Measurements from ENCODE around the gene PFDN4. TPM values are rescaled to one million over a fixed set of nuclear protein-coding genes. Genes with fewer than 3 reads are reported as not detected.
A peak's percentile ranks its signal among the peaks of the same experiment; 100 is the strongest.

The PFDN4 gene
- total RNA-seq, 6 donors from 2014 or later: 15.5 to 78.5 (median 23.9) TPM

DNA sequence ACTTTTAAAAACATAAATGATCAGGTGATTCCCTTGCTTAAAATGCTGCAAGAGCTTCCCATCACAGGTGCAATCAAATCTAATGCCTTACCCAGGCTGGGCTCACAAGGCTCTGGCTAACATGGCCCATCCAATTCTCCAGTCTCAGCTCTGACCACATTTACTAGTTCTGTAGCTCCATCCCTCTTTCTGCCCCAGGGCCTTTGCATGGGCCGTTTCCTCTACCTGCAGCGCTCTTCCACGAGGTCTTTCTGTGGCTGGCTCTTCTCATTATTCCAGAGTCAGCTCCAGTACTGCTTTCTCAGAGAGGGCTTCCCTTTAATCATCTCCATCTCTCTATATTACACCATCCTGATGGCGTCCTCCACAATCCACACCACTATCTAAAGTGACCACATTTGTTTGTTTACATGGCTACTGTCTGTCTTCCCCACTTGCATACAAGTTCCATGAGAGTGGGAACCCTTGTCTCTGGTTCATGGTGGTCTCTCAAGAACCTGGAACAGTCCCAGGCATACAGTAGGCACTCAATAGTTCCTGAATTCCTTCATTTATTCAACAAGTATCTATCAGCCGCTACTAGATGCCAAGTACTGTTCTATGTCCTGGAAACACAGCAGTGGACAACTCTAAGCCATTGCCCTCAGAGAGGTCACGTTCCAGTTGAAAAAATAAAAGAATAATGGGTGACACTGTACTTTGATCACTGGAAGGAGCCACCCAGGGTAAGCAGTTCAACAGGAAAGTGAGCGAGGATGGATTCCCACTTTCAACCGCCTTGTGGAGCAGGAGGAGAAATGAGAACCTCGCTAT, 46.7 kb upstream of the PFDN4 start:
- ATAC-seq (ENCODE audit: low FRiP score in 2 of 2): no peak
- H3K36me3 ChIP-seq: no peaks in the 10 kb centered on the region
- TF ChIP-seq POLR2AphosphoS5 (IDR thresholded peaks at IDR 0.05) (no peak), EP300 (IDR thresholded peaks at IDR 0.05) (no peak), POLR2A (IDR thresholded peaks at IDR 0.05) (no peak)
- TF ChIP-seq, protein P1, sequence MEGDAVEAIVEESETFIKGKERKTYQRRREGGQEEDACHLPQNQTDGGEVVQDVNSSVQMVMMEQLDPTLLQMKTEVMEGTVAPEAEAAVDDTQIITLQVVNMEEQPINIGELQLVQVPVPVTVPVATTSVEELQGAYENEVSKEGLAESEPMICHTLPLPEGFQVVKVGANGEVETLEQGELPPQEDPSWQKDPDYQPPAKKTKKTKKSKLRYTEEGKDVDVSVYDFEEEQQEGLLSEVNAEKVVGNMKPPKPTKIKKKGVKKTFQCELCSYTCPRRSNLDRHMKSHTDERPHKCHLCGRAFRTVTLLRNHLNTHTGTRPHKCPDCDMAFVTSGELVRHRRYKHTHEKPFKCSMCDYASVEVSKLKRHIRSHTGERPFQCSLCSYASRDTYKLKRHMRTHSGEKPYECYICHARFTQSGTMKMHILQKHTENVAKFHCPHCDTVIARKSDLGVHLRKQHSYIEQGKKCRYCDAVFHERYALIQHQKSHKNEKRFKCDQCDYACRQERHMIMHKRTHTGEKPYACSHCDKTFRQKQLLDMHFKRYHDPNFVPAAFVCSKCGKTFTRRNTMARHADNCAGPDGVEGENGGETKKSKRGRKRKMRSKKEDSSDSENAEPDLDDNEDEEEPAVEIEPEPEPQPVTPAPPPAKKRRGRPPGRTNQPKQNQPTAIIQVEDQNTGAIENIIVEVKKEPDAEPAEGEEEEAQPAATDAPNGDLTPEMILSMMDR (IDR thresholded peaks at IDR 0.05): no peak
- no peak for DNase-seq
- no peaks in the 10 kb centered on the region for H3K4me1 ChIP-seq
- no peak overlapping the region for H3K27ac ChIP-seq
- 77 to 85% methylated on average over 9 of the region's 9 CpGs for WGBS, 2 donors
- H3K4me3 ChIP-seq: no peak overlapping the region
- H3K9me3 ChIP-seq: no peaks in the 10 kb centered on the region
- no peaks in the 10 kb centered on the region for H3K27me3 ChIP-seq

DNA sequence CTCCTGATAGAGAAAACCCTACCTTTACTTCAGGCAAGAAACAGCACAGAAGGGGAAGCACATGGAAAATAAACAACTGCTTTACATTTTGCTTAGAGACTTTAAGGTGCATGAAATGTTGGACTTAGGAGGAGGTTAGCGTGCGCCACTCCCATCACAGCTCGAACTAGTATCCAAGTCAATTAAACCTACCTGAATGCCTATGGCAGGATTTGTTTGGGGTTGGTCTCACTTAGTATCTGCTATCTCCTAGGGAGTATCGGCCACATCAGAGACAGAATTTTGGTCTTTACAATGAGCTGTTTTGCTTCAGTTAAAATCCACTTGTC, 46.1 kb upstream of the PFDN4 start:
- no peaks in the 10 kb centered on the region for H3K9me3 ChIP-seq
- DNase-seq (no peak), ATAC-seq (ENCODE audit: low FRiP score in 2 of 2) (no peak)
- H3K4me3 ChIP-seq: no peak overlapping the region
- H3K36me3 ChIP-seq: no peaks in the 10 kb centered on the region
- no peaks in the 10 kb centered on the region for H3K4me1 ChIP-seq
- TF ChIP-seq, protein P1 (IDR thresholded peaks at IDR 0.05): no peak
- TF ChIP-seq POLR2A (IDR thresholded peaks at IDR 0.05): no peak
- no peak for TF ChIP-seq EP300 (IDR thresholded peaks at IDR 0.05)
- TF ChIP-seq POLR2AphosphoS5 (IDR thresholded peaks at IDR 0.05): no peak
- H3K27ac ChIP-seq: no peak overlapping the region
- H3K27me3 ChIP-seq: no peaks in the 10 kb centered on the region
- 90% methylated on average over 4 of the region's 4 CpGs for WGBS, 2 donors

DNA sequence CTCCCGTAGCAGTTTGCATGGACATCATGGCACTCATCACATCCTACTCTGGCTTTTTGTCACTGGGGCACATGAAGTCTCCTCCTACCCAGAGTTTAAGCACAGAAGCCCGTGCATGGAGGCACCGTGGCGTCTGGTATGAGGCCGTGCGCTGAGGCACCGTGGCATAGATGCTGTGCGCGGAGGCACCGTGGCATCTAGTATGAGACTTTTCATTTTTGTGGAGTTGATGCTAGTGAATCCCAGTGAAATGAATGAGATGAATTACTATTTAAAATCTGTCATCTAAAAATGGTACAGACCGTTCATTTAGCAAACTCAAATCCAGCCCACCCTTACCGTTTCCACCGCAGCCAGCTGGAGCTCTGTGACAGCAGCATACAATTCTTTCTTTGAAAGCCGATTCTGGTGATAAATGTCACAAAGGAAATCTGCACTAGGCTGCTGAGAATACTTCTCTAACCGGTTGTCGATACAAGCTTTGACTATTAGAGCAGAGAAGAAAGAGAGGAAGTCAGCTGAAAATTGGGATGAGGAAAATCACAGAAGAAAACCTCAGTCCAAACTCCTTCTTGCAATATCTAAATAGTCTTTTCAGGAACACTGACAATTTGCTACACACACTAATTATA, 45.4 kb upstream of the PFDN4 start:
- H3K36me3 ChIP-seq: no peaks in the 10 kb centered on the region
- H3K27me3 ChIP-seq: no peaks in the 10 kb centered on the region
- H3K27ac ChIP-seq: no peak overlapping the region
- ATAC-seq (ENCODE audit: low FRiP score in 2 of 2) (no peak), DNase-seq (peak in 1 of 2 donors; percentile 43)
- H3K9me3 ChIP-seq: no peaks in the 10 kb centered on the region
- no peaks in the 10 kb centered on the region for H3K4me1 ChIP-seq
- no peak overlapping the region for H3K4me3 ChIP-seq
- WGBS, 2 donors: 55 to 58% methylated on average over 16 of the region's 16 CpGs
- TF ChIP-seq POLR2A (IDR thresholded peaks at IDR 0.05) (no peak), EP300 (IDR thresholded peaks at IDR 0.05) (no peak), POLR2AphosphoS5 (IDR thresholded peaks at IDR 0.05) (no peak)
- TF ChIP-seq, protein P1 (IDR thresholded peaks at IDR 0.05): no peak

DNA sequence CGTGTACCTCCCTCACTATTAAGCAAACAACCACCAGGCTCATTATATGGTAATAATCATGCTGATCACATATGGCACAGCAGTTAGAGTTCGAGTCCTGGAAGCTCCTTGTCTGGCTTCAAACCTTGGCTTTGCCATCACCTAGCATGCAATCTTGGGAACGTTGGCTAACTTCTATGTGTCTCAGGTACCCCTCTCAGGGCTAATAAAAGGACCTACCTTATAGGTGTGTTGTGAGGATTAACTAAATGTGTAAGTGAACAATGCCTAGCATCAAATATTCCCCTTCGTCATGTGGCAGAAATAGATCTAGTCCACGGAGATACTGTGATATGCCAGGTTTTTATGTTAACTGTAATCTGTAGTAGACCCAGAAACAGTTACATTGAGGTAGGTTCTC, 44.5 kb upstream of the PFDN4 start:
- DNase-seq: no peak
- 78 to 87% methylated on average over 5 of the region's 5 CpGs for WGBS, 2 donors
- H3K27me3 ChIP-seq: no peaks in the 10 kb centered on the region
- no peaks in the 10 kb centered on the region for H3K4me1 ChIP-seq
- no peaks in the 10 kb centered on the region for H3K36me3 ChIP-seq
- H3K4me3 ChIP-seq: no peak overlapping the region
- H3K27ac ChIP-seq: no peak overlapping the region
- no peak for TF ChIP-seq EP300 (IDR thresholded peaks at IDR 0.05)
- no peak for TF ChIP-seq POLR2AphosphoS5 (IDR thresholded peaks at IDR 0.05)
- no peak for TF ChIP-seq POLR2A (IDR thresholded peaks at IDR 0.05)
- TF ChIP-seq, protein P1 (IDR thresholded peaks at IDR 0.05): no peak
- H3K9me3 ChIP-seq: no peaks in the 10 kb centered on the region
- no peak for ATAC-seq (ENCODE audit: low FRiP score in 2 of 2)

Measured in upper lobe of left lung (tissue), 6 donors.